ENCODE measurements around the gene PARD3. TPM values are rescaled to one million over a fixed set of nuclear protein-coding genes. Genes with fewer than 3 reads are reported as not detected.
"Not testable (repeated sequence)": the region's sequence is repeated elsewhere in the genome, so short reads cannot be mapped to it uniquely, and the experiment has no call there.

PARD3 gene
- total and polyA plus RNA-seq, 7 donors, result 20.2 to 84.4 (median 53.4) TPM

DNA sequence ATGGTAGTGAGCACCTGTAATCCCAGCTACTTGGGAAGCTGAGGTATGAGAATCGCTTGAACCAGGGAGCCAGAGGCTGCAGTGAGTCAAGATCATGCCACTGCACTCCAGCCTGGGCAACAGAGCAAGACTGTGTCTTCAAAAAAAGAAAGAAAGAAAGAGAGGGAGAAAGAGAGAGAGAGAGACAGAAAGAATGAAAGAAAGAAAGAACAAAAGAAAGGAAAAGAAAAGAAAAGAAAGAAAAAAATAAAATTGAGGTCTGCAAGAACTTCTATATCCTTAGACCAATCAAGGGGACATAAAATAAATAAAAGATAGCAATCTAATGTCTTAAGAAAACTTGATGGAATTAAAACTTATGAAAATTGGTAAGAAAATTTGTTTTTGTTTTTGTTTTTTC lies 34.9 kb upstream of the PARD3 start:
- Histone ChIP-seq H3K4me1 (no peaks in the 10 kb centered on the region), H3K9me3 (no peaks in the 10 kb centered on the region), H3K36me3 (ENCODE audit: insufficient read depth in 1 of 2, low read depth in 1 of 2) (no peaks in the 10 kb centered on the region), H3K27me3 (ENCODE audit: insufficient read depth in 3 of 3, low read length in 2 of 3) (no peaks in the 10 kb centered on the region), H3K27ac (no peak overlapping the region), H3K4me3 (no peak overlapping the region)
- TF ChIP-seq, protein P1, sequence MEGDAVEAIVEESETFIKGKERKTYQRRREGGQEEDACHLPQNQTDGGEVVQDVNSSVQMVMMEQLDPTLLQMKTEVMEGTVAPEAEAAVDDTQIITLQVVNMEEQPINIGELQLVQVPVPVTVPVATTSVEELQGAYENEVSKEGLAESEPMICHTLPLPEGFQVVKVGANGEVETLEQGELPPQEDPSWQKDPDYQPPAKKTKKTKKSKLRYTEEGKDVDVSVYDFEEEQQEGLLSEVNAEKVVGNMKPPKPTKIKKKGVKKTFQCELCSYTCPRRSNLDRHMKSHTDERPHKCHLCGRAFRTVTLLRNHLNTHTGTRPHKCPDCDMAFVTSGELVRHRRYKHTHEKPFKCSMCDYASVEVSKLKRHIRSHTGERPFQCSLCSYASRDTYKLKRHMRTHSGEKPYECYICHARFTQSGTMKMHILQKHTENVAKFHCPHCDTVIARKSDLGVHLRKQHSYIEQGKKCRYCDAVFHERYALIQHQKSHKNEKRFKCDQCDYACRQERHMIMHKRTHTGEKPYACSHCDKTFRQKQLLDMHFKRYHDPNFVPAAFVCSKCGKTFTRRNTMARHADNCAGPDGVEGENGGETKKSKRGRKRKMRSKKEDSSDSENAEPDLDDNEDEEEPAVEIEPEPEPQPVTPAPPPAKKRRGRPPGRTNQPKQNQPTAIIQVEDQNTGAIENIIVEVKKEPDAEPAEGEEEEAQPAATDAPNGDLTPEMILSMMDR (IDR thresholded peaks at IDR 0.05), result no peak
- DNase-seq (no peak), ATAC-seq (no peak)
- intact Hi-C loops (cut with DNase I), result no loop called here
- 89 to 96% (median 90%) methylated on average over 1 of the region's 1 CpG for WGBS, 3 donors

DNA sequence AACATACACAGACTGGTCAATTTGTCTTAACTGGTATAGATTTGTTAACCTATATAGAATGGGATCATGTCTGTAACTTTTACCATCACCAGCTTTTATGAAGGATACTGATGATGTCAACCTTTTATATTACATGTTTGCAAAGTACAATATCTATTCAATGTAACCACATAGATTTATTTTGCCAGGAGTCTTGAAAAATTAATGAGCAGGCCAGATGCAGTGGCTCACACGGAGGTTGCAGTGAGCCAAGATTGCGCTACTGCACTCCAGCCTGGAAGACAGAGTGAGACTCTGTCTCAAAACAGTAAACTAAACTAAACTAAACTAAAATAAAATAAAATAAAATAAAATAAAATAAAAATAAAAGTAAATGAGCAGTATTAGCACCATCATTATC lies 30.0 kb upstream of the PARD3 start:
- Histone ChIP-seq H3K36me3 (ENCODE audit: insufficient read depth in 1 of 2, low read depth in 1 of 2) (no peaks in the 10 kb centered on the region), H3K4me1 (no peaks in the 10 kb centered on the region), H3K9me3 (no peaks in the 10 kb centered on the region), H3K4me3 (no peak overlapping the region), H3K27me3 (ENCODE audit: insufficient read depth in 3 of 3, low read length in 2 of 3) (no peaks in the 10 kb centered on the region), H3K27ac (no peak overlapping the region)
- ATAC-seq, result no peak
- no peak for DNase-seq
- TF ChIP-seq, protein P1 (IDR thresholded peaks at IDR 0.05), result no peak
- intact Hi-C loops (cut with DNase I), result no loop called here
- 59 to 69% (median 66%) methylated on average over 2 of the region's 2 CpGs for WGBS, 3 donors

DNA sequence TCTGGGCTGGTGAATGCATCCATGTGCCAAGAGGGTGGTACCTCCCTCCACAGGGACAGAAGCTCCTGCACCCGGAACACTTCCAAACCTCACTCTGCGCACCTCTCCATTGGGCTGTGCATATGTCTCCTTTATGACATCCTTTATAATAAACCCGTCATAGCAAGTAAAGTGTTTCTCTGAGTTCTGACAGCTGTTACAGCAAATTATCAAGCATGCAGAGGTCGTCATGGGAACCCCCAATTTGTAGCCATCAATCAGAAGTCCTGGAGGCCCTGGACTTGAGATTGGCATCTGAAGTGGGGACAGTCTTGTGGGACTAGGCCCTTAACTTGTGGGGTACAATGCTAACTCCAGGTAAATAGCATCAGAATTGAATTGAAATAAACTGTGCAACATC lies 29.4 kb upstream of the PARD3 start:
- ATAC-seq (no peak), DNase-seq (no peak)
- Histone ChIP-seq H3K4me1 (no peaks in the 10 kb centered on the region), H3K27me3 (ENCODE audit: insufficient read depth in 3 of 3, low read length in 2 of 3) (no peaks in the 10 kb centered on the region), H3K4me3 (no peak overlapping the region), H3K9me3 (no peaks in the 10 kb centered on the region), H3K36me3 (ENCODE audit: insufficient read depth in 1 of 2, low read depth in 1 of 2) (no peaks in the 10 kb centered on the region), H3K27ac (no peak overlapping the region)
- TF ChIP-seq, protein P1 (IDR thresholded peaks at IDR 0.05), result no peak
- 73 to 79% (median 75%) methylated on average over 4 of the region's 4 CpGs for WGBS, 3 donors
- intact Hi-C loops (cut with DNase I), result no loop called here

DNA sequence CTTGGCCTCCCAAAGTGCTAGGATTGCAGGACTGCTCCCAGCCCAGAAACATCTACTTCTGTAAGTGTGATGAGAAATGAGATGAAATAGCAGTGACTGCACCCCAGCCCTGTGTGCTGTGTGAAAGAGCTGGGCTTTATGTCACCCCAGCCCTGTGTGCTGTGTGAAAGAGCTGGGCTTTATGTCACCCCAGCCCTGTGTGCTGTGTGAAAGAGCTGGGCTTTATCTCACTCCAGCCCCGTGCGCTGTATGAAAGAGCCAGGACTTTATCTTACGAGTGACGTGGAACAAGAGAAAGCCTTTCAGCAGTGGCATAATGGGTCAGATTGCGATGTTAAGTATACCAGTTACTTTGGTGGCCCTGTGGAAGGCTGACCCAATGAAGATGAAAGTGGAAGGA lies 28.4 kb upstream of the PARD3 start:
- intact Hi-C loops (cut with DNase I); H3K9me3 ChIP-seq; ATAC-seq; H3K4me1 ChIP-seq; H3K4me3 ChIP-seq; H3K36me3 ChIP-seq (ENCODE audit: insufficient read depth in 1 of 2, low read depth in 1 of 2); H3K27me3 ChIP-seq (ENCODE audit: insufficient read depth in 3 of 3, low read length in 2 of 3); DNase-seq; H3K27ac ChIP-seq: not testable (repeated sequence)
- WGBS, 3 donors, result 96 to 99% (median 96%) methylated on average over 5 of the region's 5 CpGs

DNA sequence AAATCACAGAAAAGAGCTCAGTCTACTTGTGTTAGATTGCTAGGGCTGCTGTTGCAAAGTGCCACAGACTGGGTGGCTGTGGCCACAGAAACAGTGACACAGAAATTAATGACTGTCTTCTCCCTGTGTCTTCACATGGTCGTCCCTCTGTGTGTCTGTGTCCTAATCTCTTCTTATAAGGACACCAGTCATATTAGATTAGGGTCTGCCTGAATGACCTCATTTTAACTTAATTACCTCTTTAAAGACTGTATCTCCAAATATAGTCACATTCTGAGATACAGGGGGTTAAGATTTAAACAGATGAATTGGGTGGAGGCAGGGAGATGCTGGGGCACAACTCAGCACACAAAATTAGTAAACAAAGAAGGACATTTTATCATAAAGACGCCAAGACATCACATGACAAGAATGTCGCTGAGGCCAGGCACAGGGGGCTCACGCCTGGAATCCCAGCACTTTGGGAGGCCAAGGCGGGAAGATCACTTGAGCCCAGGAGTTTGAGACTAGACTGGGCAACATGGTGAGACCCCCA lies 23.3 kb upstream of the PARD3 start:
- no peak overlapping the region for H3K4me3 ChIP-seq
- H3K9me3 ChIP-seq, result no peaks in the 10 kb centered on the region
- no peak overlapping the region for H3K27ac ChIP-seq
- no peak for DNase-seq
- 82 to 91% (median 86%) methylated on average over 5 of the region's 5 CpGs for WGBS, 3 donors
- intact Hi-C loops (cut with DNase I), result no loop called here
- no peaks in the 10 kb centered on the region for H3K27me3 ChIP-seq (ENCODE audit: insufficient read depth in 3 of 3, low read length in 2 of 3)
- TF ChIP-seq, protein P1 (IDR thresholded peaks at IDR 0.05), result no peak
- H3K36me3 ChIP-seq (ENCODE audit: insufficient read depth in 1 of 2, low read depth in 1 of 2), result no peaks in the 10 kb centered on the region
- H3K4me1 ChIP-seq, result no peaks in the 10 kb centered on the region
- no peak for ATAC-seq
